Hematopoietic multipotent progenitor cell treated with erythropoietin and hydrocortisone succinate and interleukin-3 and kit ligand, for 8 days (in vitro differentiated cells): ENCODE results near the gene AMMECR1.
"Not testable (repeated sequence)": the region's sequence is repeated elsewhere in the genome, so short reads cannot be mapped to it uniquely, and the experiment has no call there.

Experiments used
- DNase-seq: peaks from one replicate; pipeline ENCODE4 v3.0.0-alpha.2; 2015

AMMECR1 gene

GRCh38 chrX:110251526-110251925 lies 66.4 kb downstream of the AMMECR1 start:
- peak; percentile 56 for DNase-seq

- DNase-seq, result no peak
Measured at GRCh38 chrX:110250847-110251246, 67.0 kb downstream of the AMMECR1 start.

- DNase-seq, result no peak
Measured at GRCh38 chrX:110248578-110248977, 69.3 kb downstream of the AMMECR1 start.

- DNase-seq, result no peak
Measured at GRCh38 chrX:110245011-110245410, 72.9 kb downstream of the AMMECR1 start.

- DNase-seq, result no peak
Measured at GRCh38 chrX:110242371-110242770, 75.5 kb downstream of the AMMECR1 start.

GRCh38 chrX:110241816-110242215 lies 76.1 kb downstream of the AMMECR1 start:
- DNase-seq, result no peak

- peak; percentile 66 for DNase-seq
Measured at GRCh38 chrX:110238259-110238658, 79.6 kb downstream of the AMMECR1 start.

GRCh38 chrX:110231485-110231884 lies 86.4 kb downstream of the AMMECR1 start:
- DNase-seq, result not testable (repeated sequence)

- DNase-seq, result not testable (repeated sequence)
Measured at GRCh38 chrX:110229497-110230111, 88.3 kb downstream of the AMMECR1 start.

GRCh38 chrX:110228453-110228852 lies 89.4 kb downstream of the AMMECR1 start:
- no peak for DNase-seq

GRCh38 chrX:110226931-110227330 lies 91.0 kb downstream of the AMMECR1 start:
- no peak for DNase-seq

- DNase-seq, result no peak
Measured at GRCh38 chrX:110224926-110225617, 92.8 kb downstream of the AMMECR1 start.

- DNase-seq, result no peak
Measured at GRCh38 chrX:110222497-110223257, 95.2 kb downstream of the AMMECR1 start.

- no peak for DNase-seq
Measured at GRCh38 chrX:110219920-110220319, 98.0 kb downstream of the AMMECR1 start.

- no peak for DNase-seq
Measured at GRCh38 chrX:110218591-110218990, 99.3 kb downstream of the AMMECR1 start.

- no peak for DNase-seq
Measured at GRCh38 chrX:110216027-110216426, 101.9 kb downstream of the AMMECR1 start.

GRCh38 chrX:110215411-110215810 lies 102.5 kb downstream of the AMMECR1 start:
- no peak for DNase-seq

GRCh38 chrX:110214684-110215083 lies 103.2 kb downstream of the AMMECR1 start:
- no peak for DNase-seq

- no peak for DNase-seq
Measured at GRCh38 chrX:110213183-110213582, 104.7 kb downstream of the AMMECR1 start.

- no peak for DNase-seq
Measured at GRCh38 chrX:110212299-110212698, 105.6 kb downstream of the AMMECR1 start.

GRCh38 chrX:110211340-110211739 lies 106.5 kb downstream of the AMMECR1 start:
- DNase-seq, result no peak

GRCh38 chrX:110210417-110211139 lies 107.3 kb downstream of the AMMECR1 start:
- no peak for DNase-seq

- DNase-seq, result no peak
Measured at GRCh38 chrX:110208092-110208491, 109.8 kb downstream of the AMMECR1 start.
